HL-60 (cell line): ENCODE results near the gene C16orf86.

ENCODE experiments used
- DNase-seq, 2 experiments: peaks; one replicate each; pipeline ENCODE4 v3.0.0-alpha.2; 2010 to 2020; ENCODE audit warnings: low read depth in 1 of 2, low spot score in 1 of 2
- H3K27ac ChIP-seq: fragments of 250-450 bp; sonication (Bioruptor Pico); replicated peaks from 2 replicates; pipeline ENCODE4 v1.5.1; 2020; ENCODE audit warnings: mild to moderate bottlenecking, moderate library complexity
- H3K27me3 ChIP-seq: fragments of 250-450 bp; sonication (Bioruptor Pico); 2 replicates; pipeline ENCODE4 v1.5.1; 2021; ENCODE audit warnings: mild to moderate bottlenecking, moderate library complexity; ENCODE audit not compliant: insufficient read depth, poor library complexity, severe bottlenecking
- H3K4me3 ChIP-seq: replicated peaks from 2 replicates; pipeline ENCODE4 v1.5.1; 2011; ENCODE audit warnings: mild to moderate bottlenecking, control low read depth, low read length; ENCODE audit not compliant: insufficient read depth
- GABPA ChIP-seq: IDR thresholded peaks from 2 replicates; pipeline ENCODE4 v1.6.1; 2012; ENCODE audit warnings: low read depth
- POLR2AphosphoS5 ChIP-seq: IDR thresholded peaks from 2 replicates; pipeline ENCODE4 v1.6.1; 2012; ENCODE audit warnings: low read depth
- SPI1 ChIP-seq: IDR thresholded peaks from 2 replicates; pipeline ENCODE4 v1.6.1; 2012; ENCODE audit warnings: low read depth, mild to moderate bottlenecking, borderline replicate concordance
- TF ChIP-seq, protein P1 (sequence below): IDR thresholded peaks from 2 replicates; pipeline ENCODE4 v1.6.1; 2012; ENCODE audit warnings: low read depth; ENCODE audit not compliant: insufficient replicate concordance
- TF ChIP-seq, protein P2 (sequence below): IDR thresholded peaks from one replicate; pipeline ENCODE4 v1.5.1; 2011; ENCODE audit warnings: low read length, control low read depth, inconsistent platforms; ENCODE audit not compliant: insufficient read depth

The C16orf86 gene

DNA sequence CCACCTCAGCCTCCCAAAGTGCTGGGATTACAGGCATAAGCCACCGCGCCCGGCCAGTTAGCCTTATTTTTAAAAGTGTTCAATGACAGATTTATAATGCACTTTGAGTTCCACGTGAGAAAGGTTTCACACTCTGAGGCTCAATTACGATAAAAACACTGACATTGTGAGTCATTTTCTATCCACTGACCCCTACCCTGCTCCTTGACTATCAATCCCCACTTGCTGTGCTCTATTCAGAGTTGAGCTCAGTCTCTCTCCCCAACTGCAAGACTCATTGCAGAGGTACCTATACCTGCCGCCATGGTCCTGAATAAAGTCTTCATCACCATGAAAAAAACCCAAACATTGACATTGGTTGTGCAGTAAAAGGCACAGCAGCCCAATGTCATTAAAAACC lies 44.0 kb downstream of the C16orf86 start:
- no peaks in the 10 kb centered on the region for H3K27me3 ChIP-seq
- H3K4me3 ChIP-seq: no peak overlapping the region
- H3K27ac ChIP-seq: no peak overlapping the region
- TF ChIP-seq POLR2AphosphoS5 (no peak), SPI1 (no peak), GABPA (no peak)
- TF ChIP-seq, protein P1, sequence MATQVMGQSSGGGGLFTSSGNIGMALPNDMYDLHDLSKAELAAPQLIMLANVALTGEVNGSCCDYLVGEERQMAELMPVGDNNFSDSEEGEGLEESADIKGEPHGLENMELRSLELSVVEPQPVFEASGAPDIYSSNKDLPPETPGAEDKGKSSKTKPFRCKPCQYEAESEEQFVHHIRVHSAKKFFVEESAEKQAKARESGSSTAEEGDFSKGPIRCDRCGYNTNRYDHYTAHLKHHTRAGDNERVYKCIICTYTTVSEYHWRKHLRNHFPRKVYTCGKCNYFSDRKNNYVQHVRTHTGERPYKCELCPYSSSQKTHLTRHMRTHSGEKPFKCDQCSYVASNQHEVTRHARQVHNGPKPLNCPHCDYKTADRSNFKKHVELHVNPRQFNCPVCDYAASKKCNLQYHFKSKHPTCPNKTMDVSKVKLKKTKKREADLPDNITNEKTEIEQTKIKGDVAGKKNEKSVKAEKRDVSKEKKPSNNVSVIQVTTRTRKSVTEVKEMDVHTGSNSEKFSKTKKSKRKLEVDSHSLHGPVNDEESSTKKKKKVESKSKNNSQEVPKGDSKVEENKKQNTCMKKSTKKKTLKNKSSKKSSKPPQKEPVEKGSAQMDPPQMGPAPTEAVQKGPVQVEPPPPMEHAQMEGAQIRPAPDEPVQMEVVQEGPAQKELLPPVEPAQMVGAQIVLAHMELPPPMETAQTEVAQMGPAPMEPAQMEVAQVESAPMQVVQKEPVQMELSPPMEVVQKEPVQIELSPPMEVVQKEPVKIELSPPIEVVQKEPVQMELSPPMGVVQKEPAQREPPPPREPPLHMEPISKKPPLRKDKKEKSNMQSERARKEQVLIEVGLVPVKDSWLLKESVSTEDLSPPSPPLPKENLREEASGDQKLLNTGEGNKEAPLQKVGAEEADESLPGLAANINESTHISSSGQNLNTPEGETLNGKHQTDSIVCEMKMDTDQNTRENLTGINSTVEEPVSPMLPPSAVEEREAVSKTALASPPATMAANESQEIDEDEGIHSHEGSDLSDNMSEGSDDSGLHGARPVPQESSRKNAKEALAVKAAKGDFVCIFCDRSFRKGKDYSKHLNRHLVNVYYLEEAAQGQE: no peak
- TF ChIP-seq, protein P2, sequence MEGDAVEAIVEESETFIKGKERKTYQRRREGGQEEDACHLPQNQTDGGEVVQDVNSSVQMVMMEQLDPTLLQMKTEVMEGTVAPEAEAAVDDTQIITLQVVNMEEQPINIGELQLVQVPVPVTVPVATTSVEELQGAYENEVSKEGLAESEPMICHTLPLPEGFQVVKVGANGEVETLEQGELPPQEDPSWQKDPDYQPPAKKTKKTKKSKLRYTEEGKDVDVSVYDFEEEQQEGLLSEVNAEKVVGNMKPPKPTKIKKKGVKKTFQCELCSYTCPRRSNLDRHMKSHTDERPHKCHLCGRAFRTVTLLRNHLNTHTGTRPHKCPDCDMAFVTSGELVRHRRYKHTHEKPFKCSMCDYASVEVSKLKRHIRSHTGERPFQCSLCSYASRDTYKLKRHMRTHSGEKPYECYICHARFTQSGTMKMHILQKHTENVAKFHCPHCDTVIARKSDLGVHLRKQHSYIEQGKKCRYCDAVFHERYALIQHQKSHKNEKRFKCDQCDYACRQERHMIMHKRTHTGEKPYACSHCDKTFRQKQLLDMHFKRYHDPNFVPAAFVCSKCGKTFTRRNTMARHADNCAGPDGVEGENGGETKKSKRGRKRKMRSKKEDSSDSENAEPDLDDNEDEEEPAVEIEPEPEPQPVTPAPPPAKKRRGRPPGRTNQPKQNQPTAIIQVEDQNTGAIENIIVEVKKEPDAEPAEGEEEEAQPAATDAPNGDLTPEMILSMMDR: no peak
- DNase-seq: no peak

DNA sequence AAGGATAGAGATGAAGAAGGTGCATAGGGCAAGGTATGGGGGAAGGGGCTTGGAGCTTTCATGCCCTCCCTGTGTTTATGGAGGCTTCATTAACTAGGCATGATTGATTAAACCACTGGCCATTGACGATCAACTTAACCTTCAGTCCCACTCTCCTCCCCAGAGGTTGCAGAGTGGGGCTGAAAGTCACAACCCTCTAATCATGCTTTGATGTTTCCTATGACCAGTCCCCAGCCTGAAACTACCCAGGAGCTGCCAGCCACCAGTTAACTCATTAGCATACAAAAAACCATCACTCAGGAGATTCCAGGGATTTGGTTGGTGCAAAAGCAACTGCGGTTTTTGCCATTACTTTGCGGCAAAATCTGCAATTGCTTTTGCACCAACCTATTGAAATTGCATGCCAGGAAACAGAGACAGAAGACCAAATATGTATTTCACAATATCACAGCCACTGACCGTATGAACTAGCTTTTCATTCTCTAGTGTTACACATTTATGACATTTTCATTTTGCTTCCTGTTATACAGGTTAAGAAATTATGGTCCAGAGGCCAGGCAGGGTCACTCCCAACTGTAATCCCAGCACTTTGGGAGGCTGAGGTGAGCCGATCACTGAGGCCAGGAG lies 47.1 kb downstream of the C16orf86 start:
- Histone ChIP-seq H3K4me3 (no peak overlapping the region), H3K27me3 (no peaks in the 10 kb centered on the region), H3K27ac (peak overlapping the region; percentile 25; the same call in 1 of the 2 replicates)
- peak; percentile 66 to 75 for DNase-seq
- TF ChIP-seq POLR2AphosphoS5 (no peak), SPI1 (no peak), GABPA (no peak)
- TF ChIP-seq, protein P2: no peak
- TF ChIP-seq, protein P1: no peak

DNA sequence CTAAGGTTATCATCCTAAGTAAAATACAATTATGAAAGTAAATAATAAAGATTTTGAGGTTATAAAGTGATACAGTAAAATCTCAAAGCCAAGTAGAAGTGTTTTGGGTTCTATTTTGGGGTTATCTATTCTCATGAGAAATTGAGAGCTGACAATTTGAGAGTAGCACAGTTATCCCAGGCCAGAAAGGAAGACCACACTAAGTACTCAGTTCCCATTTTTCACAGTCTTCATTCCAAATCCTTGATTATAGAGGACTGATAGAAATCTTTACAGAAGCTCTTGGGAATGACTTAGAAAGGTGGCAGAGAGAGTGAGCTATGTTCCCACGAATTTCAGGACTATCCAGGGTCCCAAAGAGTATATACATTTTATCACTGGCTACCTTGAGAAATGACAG lies 47.9 kb downstream of the C16orf86 start:
- Histone ChIP-seq H3K27ac (no peak overlapping the region), H3K27me3 (no peaks in the 10 kb centered on the region), H3K4me3 (no peak overlapping the region)
- TF ChIP-seq, protein P1: no peak
- TF ChIP-seq SPI1 (no peak), POLR2AphosphoS5 (no peak)
- TF ChIP-seq, protein P2: no peak
- DNase-seq: no peak
